Thyroid gland (tissue), 4 donors: Measurements from ENCODE around the gene PODNL1.
"Not testable (repeated sequence)": the region's sequence is repeated elsewhere in the genome, so short reads cannot be mapped to it uniquely, and the experiment has no call there.

Experiments used
- CTCF ChIP-seq, 6 experiments: fragments of 200-600 bp in 3 of 6; fragments of 450-650 bp in 3 of 6; sonication (generic) in 3 of 6; IDR thresholded peaks; one replicate each; pipeline ENCODE4 v1.5.1; 2016 to 2019; ENCODE audit warnings: antibody characterized with exemption in 6 of 6, mild to moderate bottlenecking in 2 of 6, inconsistent platforms in 1 of 6, moderate library complexity in 1 of 6
- POLR2A ChIP-seq, 2 donors: fragments of 450-650 bp; IDR thresholded peaks; one replicate each; pipeline ENCODE4 v1.6.1; 2017; ENCODE audit warnings: antibody characterized with exemption in 2 of 2, mild to moderate bottlenecking in 2 of 2, moderate library complexity in 1 of 2

- TF ChIP-seq CTCF, POLR2A (IDR thresholded peaks at IDR 0.05): not testable (repeated sequence)
These were observed 35.3 kb upstream of the PODNL1 start for GRCh38 chr19:13973479-13973878.
